HepG2 (cell line): Measurements from ENCODE around the gene PTPRU. TPM values are rescaled to one million over a fixed set of nuclear protein-coding genes. Genes with fewer than 3 reads are reported as not detected.

Experiments
- ADNP ChIP-seq: sonication (generic); formaldehyde crosslinking; IDR thresholded peaks from 2 replicates; pipeline ENCODE4 v1.4.0; 2020; ENCODE audit warnings: missing genetic modification reagents
- AGO1 ChIP-seq: fragments of 200-400 bp; formaldehyde crosslinking; IDR thresholded peaks from 2 replicates; pipeline ENCODE4 v1.6.1; 2017; ENCODE audit warnings: mild to moderate bottlenecking, low read depth, low read length, moderate library complexity; ENCODE audit not compliant: poor library complexity, severe bottlenecking
- ARID4A ChIP-seq: sonication (generic); formaldehyde crosslinking; IDR thresholded peaks from 2 replicates; pipeline ENCODE4 v1.5.0; 2020; ENCODE audit warnings: mild to moderate bottlenecking, missing genetic modification reagents, borderline replicate concordance
- ARID5B ChIP-seq: IDR thresholded peaks from 2 replicates; pipeline ENCODE4 v1.4.0; 2020; ENCODE audit warnings: mild to moderate bottlenecking, missing genetic modification reagents
- ATF7 ChIP-seq, 2 experiments: fragments of 450-650 bp in 1 of 2; sonication (generic) in 1 of 2; formaldehyde crosslinking in 1 of 2; IDR thresholded peaks; 2 replicates each; pipeline versions ENCODE4 v1.4.0 to v1.6.1; 2016 to 2020; ENCODE audit warnings: antibody characterized with exemption in 1 of 2, mild to moderate bottlenecking in 1 of 2, missing genetic modification reagents in 1 of 2
- CTCF ChIP-seq: sonication (generic); formaldehyde crosslinking; IDR thresholded peaks from 2 replicates; pipeline ENCODE4 v1.5.0; 2020; ENCODE audit warnings: mild to moderate bottlenecking, missing genetic modification reagents, moderate library complexity
- FOXM1 ChIP-seq: sonication (generic); formaldehyde crosslinking; IDR thresholded peaks from 2 replicates; pipeline ENCODE4 v1.5.0; 2020; ENCODE audit warnings: missing genetic modification reagents
- HNRNPH1 ChIP-seq: fragments of 200-400 bp; formaldehyde crosslinking; optimal IDR thresholded peaks from 2 replicates; pipeline ENCODE3; 2017; ENCODE audit warnings: mild to moderate bottlenecking, low read depth, low read length
- PAWR ChIP-seq: sonication (generic); formaldehyde crosslinking; IDR thresholded peaks from 2 replicates; pipeline ENCODE4 v1.4.0; 2020; ENCODE audit warnings: missing genetic modification reagents, mild to moderate bottlenecking, borderline replicate concordance
- PRPF4 ChIP-seq: fragments of 200-400 bp; formaldehyde crosslinking; IDR thresholded peaks from 2 replicates; pipeline ENCODE4 v1.6.1; 2016; ENCODE audit warnings: low read length, low read depth; ENCODE audit not compliant: poor library complexity, severe bottlenecking
- WIZ ChIP-seq: sonication (generic); formaldehyde crosslinking; IDR thresholded peaks from 2 replicates; pipeline ENCODE4 v1.5.1; 2020; ENCODE audit warnings: mild to moderate bottlenecking, missing genetic modification reagents
- ZBTB10 ChIP-seq: sonication (generic); formaldehyde crosslinking; IDR thresholded peaks from 2 replicates; pipeline ENCODE4 v1.4.0; 2020; ENCODE audit warnings: missing genetic modification reagents, borderline replicate concordance
- ZBTB7B ChIP-seq: sonication (generic); formaldehyde crosslinking; IDR thresholded peaks from 2 replicates; pipeline ENCODE4 v1.4.0; 2020; ENCODE audit warnings: missing genetic modification reagents
- ZNF143 ChIP-seq: sonication (generic); formaldehyde crosslinking; IDR thresholded peaks from 2 replicates; pipeline ENCODE4 v1.4.0; 2020; ENCODE audit warnings: missing genetic modification reagents
- ZNF367 ChIP-seq: sonication (generic); formaldehyde crosslinking; IDR thresholded peaks from 2 replicates; pipeline ENCODE4 v1.4.0; 2020; ENCODE audit warnings: missing genetic modification reagents, borderline replicate concordance
- ZNF577 ChIP-seq: sonication (generic); formaldehyde crosslinking; IDR thresholded peaks from 2 replicates; pipeline ENCODE4 v1.4.0; 2020; ENCODE audit warnings: mild to moderate bottlenecking, low read depth, missing genetic modification reagents, borderline replicate concordance
- ZNF724P ChIP-seq: sonication (generic); formaldehyde crosslinking; IDR thresholded peaks from 2 replicates; pipeline ENCODE4 v1.8.0; 2022; ENCODE audit warnings: missing genetic modification reagents, borderline replicate concordance
- polyA plus RNA-seq, 8 experiments: library from polyadenylated mRNA; depleted of rRNA in 3 of 8; stranded (reverse) in 7 of 8; unstranded in 1 of 8; fragments of >200 nt; fragmentation: Illumina TruSeq in 4 of 8; extraction: Trizol in 4 of 8; gene quantifications; 2 replicates each; pipeline versions ENCODE4 v1.2.1 to v1.2.3, GENCODE V29; 2011 to 2016; ENCODE audit warnings: low read depth in 4 of 8, missing spikeins in 1 of 8, mixed read lengths in 1 of 8; ENCODE audit not compliant: insufficient read depth in 1 of 8
- total RNA-seq, 5 experiments: library from RNA; depleted of rRNA; stranded (reverse); fragments of >200 nt; fragmentation: Illumina TruSeq; extraction: Trizol; gene quantifications; 2 replicates each; pipeline ENCODE4 v1.2.3, GENCODE V29; 2016; ENCODE audit warnings: low read depth in 1 of 5

The PTPRU gene
- total and polyA plus RNA-seq, 2 of the 13 experiments (the other 11 are each of a cell fraction or from before 2014, with no cell fraction given): 21.6 to 22.3 TPM

GRCh38 chr1:29197590-29197924 lies 38.8 kb upstream of the PTPRU start (continued):
- TF ChIP-seq ARID5B (CRISPR knock-in tag) (no peak), PRPF4 (no peak), ADNP (CRISPR knock-in tag) (no peak), PAWR (CRISPR knock-in tag) (no peak), ZNF143 (peak; percentile 81), ZNF577 (CRISPR knock-in tag) (no peak), ZNF724P (no peak), CTCF (CRISPR knock-in tag) (peak; percentile 77), ZNF367 (CRISPR knock-in tag) (no peak), ARID4A (no peak), ATF7 (IDR thresholded peaks at IDR 0.05) (no peak), ATF7 (CRISPR knock-in tag; IDR thresholded peaks at IDR 0.05) (no peak), ZBTB10 (no peak), WIZ (CRISPR knock-in tag) (no peak), FOXM1 (CRISPR knock-in tag) (no peak), ZBTB7B (CRISPR knock-in tag) (no peak), HNRNPH1 (no peak), AGO1 (no peak)
